ENCODE measurements around the gene CDC42SE2.
"Not testable (repeated sequence)": the region's sequence is repeated elsewhere in the genome, so short reads cannot be mapped to it uniquely, and the experiment has no call there.

Gene CDC42SE2

GRCh38 chr5:131252824-131253171, 11.1 kb upstream of the CDC42SE2 start:
- DNase-seq = no peak

- not testable (repeated sequence) for DNase-seq
Measured at GRCh38 chr5:131254025-131254424, 9.8 kb upstream of the CDC42SE2 start.

GRCh38 chr5:131254741-131255140, 9.1 kb upstream of the CDC42SE2 start:
- DNase-seq = no peak

- peak; percentile 67 for DNase-seq
Measured at GRCh38 chr5:131256507-131256823, 7.4 kb upstream of the CDC42SE2 start.

GRCh38 chr5:131258733-131259132, 5.1 kb upstream of the CDC42SE2 start:
- no peak for DNase-seq

GRCh38 chr5:131259326-131259725, 4.5 kb upstream of the CDC42SE2 start:
- no peak for DNase-seq

GRCh38 chr5:131260895-131261294, 3.0 kb upstream of the CDC42SE2 start:
- DNase-seq = no peak

GRCh38 chr5:131261483-131261882, 2.4 kb upstream of the CDC42SE2 start:
- no peak for DNase-seq

- no peak for DNase-seq
Measured at GRCh38 chr5:131262953-131263541, 806 bp upstream of the CDC42SE2 start.

- DNase-seq = peak; percentile 69
Measured at GRCh38 chr5:131264451-131265099, 722 bp downstream of the CDC42SE2 start.

GRCh38 chr5:131265311-131265803, 1.5 kb downstream of the CDC42SE2 start:
- no peak for DNase-seq

- no peak for DNase-seq
Measured at GRCh38 chr5:131266370-131267060, 2.7 kb downstream of the CDC42SE2 start.

- DNase-seq = no peak
Measured at GRCh38 chr5:131268758-131269370, 5.0 kb downstream of the CDC42SE2 start.

GRCh38 chr5:131270809-131271208, 7.0 kb downstream of the CDC42SE2 start:
- DNase-seq = no peak

- DNase-seq = not testable (repeated sequence)
Measured at GRCh38 chr5:131271888-131272287, 8.0 kb downstream of the CDC42SE2 start.

GRCh38 chr5:131272307-131272706, 8.5 kb downstream of the CDC42SE2 start:
- no peak for DNase-seq

GRCh38 chr5:131272724-131273123, 8.9 kb downstream of the CDC42SE2 start:
- DNase-seq = no peak

GRCh38 chr5:131274326-131275063, 10.6 kb downstream of the CDC42SE2 start:
- no peak for DNase-seq

GRCh38 chr5:131276072-131276471, 12.2 kb downstream of the CDC42SE2 start:
- no peak for DNase-seq

- DNase-seq = no peak
Measured at GRCh38 chr5:131277447-131277846, 13.6 kb downstream of the CDC42SE2 start.

GRCh38 chr5:131277875-131278740, 14.3 kb downstream of the CDC42SE2 start:
- DNase-seq = no peak

GRCh38 chr5:131278741-131279124, 14.9 kb downstream of the CDC42SE2 start:
- DNase-seq = not testable (repeated sequence)

Data from islet precursor cell (in vitro differentiated cells).